K562 (cell line): ENCODE measurements around the gene KCNK1.

Source experiments
- JUND ChIP-seq, 2 experiments: IDR thresholded peaks; 2 replicates in 1 of 2; 3 replicates in 1 of 2; pipeline ENCODE4 v1.6.1; 2011; ENCODE audit warnings: borderline replicate concordance in 2 of 2, low read depth in 2 of 2, low read length in 2 of 2, improper control_type of control experiment in 1 of 2, missing biosample characterization in 1 of 2, missing genetic modification characterization in 1 of 2, missing genetic modification reagents in 1 of 2
- POLR2AphosphoS5 ChIP-seq: IDR thresholded peaks from 2 replicates; pipeline ENCODE4 v1.6.1; 2011; ENCODE audit warnings: mild to moderate bottlenecking, low read depth, low read length, moderate library complexity; ENCODE audit not compliant: control insufficient read depth, insufficient read depth
- SNRNP70 ChIP-seq: fragments of 200-400 bp; formaldehyde crosslinking; optimal IDR thresholded peaks from 2 replicates; pipeline ENCODE3; 2017; ENCODE audit warnings: low read depth, low read length
- TF ChIP-seq, protein P1 (sequence below), 3 experiments: IDR thresholded peaks in 2 of 3; conservative IDR thresholded peaks in 1 of 3; 2 replicates each; pipeline ENCODE4 v1.5.1; 2011 to 2012; ENCODE audit warnings: low read length in 3 of 3, mild to moderate bottlenecking in 3 of 3, control low read depth in 2 of 3, improper control_type of control experiment in 1 of 3, inconsistent platforms in 1 of 3, low read depth in 1 of 3, mixed read lengths in 1 of 3, moderate library complexity in 1 of 3; ENCODE audit not compliant: insufficient read depth in 2 of 3

DNA sequence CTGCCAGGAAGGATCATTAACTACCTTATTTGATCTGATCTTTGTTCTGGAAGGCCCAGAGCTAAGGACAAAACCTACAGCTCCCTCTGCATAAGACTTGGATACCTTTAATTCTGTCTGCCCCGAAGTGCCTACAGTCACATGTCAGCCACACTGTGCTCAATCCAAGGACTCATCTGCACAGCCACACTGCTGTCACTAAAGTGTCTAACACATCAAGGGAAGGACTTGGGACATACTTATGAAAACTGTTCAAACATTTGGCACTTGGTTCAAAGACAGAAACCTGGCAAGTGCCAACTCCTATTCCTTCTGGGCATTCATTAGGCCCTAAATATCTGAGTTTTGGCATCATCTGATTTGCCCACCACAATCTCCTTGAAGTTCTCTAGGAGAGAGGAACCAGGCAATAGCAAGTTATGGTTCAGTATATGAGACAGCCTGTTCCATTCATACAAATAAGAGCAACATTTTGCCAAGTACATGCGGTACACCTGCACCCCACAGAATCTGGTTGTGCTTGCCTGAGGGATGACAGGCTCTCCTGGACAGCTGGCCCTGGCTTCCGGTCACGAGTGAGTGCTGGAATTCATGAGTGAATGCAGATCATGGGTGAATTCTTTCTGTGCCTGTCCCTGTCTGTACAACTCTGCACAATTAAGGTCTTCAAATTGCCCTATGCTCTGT is 105.9 kb downstream of the KCNK1 start:
- TF ChIP-seq, protein P1, sequence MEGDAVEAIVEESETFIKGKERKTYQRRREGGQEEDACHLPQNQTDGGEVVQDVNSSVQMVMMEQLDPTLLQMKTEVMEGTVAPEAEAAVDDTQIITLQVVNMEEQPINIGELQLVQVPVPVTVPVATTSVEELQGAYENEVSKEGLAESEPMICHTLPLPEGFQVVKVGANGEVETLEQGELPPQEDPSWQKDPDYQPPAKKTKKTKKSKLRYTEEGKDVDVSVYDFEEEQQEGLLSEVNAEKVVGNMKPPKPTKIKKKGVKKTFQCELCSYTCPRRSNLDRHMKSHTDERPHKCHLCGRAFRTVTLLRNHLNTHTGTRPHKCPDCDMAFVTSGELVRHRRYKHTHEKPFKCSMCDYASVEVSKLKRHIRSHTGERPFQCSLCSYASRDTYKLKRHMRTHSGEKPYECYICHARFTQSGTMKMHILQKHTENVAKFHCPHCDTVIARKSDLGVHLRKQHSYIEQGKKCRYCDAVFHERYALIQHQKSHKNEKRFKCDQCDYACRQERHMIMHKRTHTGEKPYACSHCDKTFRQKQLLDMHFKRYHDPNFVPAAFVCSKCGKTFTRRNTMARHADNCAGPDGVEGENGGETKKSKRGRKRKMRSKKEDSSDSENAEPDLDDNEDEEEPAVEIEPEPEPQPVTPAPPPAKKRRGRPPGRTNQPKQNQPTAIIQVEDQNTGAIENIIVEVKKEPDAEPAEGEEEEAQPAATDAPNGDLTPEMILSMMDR (IDR thresholded peaks at IDR 0.05 in 2 of 3, conservative IDR thresholded peaks at IDR 0.05 in 1 of 3; ENCODE audit: insufficient read depth in 2 of 3, low read depth in 1 of 3, low read length in 3 of 3): no peak
- TF ChIP-seq POLR2AphosphoS5 (no peak), JUND (IDR thresholded peaks at IDR 0.05; ENCODE audit: borderline replicate concordance, low read depth, low read length) (no peak), JUND (tag; IDR thresholded peaks at IDR 0.05; ENCODE audit: borderline replicate concordance, low read depth, low read length) (no peak), SNRNP70 (no peak)
